HCT116 (cell line): ENCODE data around the gene VARS1.

Source experiments
- CTCF ChIP-seq, 3 experiments: fragments of 200-600 bp in 1 of 3; sonication (generic) in 1 of 3; IDR thresholded peaks in 2 of 3; conservative IDR thresholded peaks in 1 of 3; 2 replicates each; pipeline ENCODE4 v1.5.1; 2012 to 2017; ENCODE audit warnings: low read depth in 2 of 3, low read length in 2 of 3, antibody characterized with exemption in 1 of 3, borderline replicate concordance in 1 of 3, control low read depth in 1 of 3, mild to moderate bottlenecking in 1 of 3, mixed read lengths in 1 of 3, mixed run types in 1 of 3, moderate library complexity in 1 of 3; ENCODE audit not compliant: insufficient read depth in 1 of 3
- SP1 ChIP-seq: IDR thresholded peaks from 2 replicates; pipeline ENCODE4 v1.6.1; 2012; ENCODE audit warnings: low read depth

- no peak for TF ChIP-seq CTCF (IDR thresholded peaks at IDR 0.05 in 2 of 3, conservative IDR thresholded peaks at IDR 0.05 in 1 of 3; ENCODE audit: borderline replicate concordance in 1 of 3, insufficient read depth in 1 of 3, low read depth in 2 of 3, low read length in 2 of 3)
- TF ChIP-seq SP1, result no peak
Observed at GRCh38 chr6:31794294-31794865, 1.2 kb downstream of the VARS1 start.
